OCI-LY3 (cell line): ENCODE results near the gene ZBED1.

Experiments
- H2AFZ ChIP-seq: fragments of 200-600, 300-600 bp; shearing (Covaris generic); 2 replicates; pipeline ENCODE4 v1.6.0; 2014; ENCODE audit warnings: antibody characterized with exemption, low read depth, low read length
- H3K27ac ChIP-seq: fragments of 200-600, 300-600 bp; sonication (generic); 2 replicates; pipeline ENCODE4 v1.5.1; 2014; ENCODE audit warnings: mild to moderate bottlenecking, low read length, moderate library complexity, mixed read lengths
- H3K27me3 ChIP-seq: fragments of 200-600, 300-600 bp; sonication (generic); 2 replicates; pipeline ENCODE4 v1.6.1; 2014; ENCODE audit warnings: low read depth, low read length, mixed read lengths
- H3K36me3 ChIP-seq: fragments of 200-600, 300-600 bp; sonication (generic); replicated peaks from 2 replicates; pipeline ENCODE3; 2014; ENCODE audit warnings: low read depth, low read length, mixed read lengths
- H3K4me1 ChIP-seq: fragments of 300-600, 200-600 bp; sonication (generic); 2 replicates; pipeline ENCODE4 v1.6.1; 2014; ENCODE audit warnings: low read length, mixed read lengths
- H3K4me2 ChIP-seq: fragments of 200-600, 300-600 bp; sonication (generic); 2 replicates; pipeline ENCODE4 v1.6.1; 2014; ENCODE audit warnings: low read length, mixed read lengths
- H3K4me3 ChIP-seq: fragments of 300-600, 200-600 bp; sonication (generic); 2 replicates; pipeline ENCODE4 v1.5.1; 2014; ENCODE audit warnings: antibody characterized with exemption, mild to moderate bottlenecking, low read length, moderate library complexity
- H3K79me2 ChIP-seq: fragments of 300-600, 200-600 bp; shearing (Covaris generic); 2 replicates; pipeline ENCODE4 v1.6.1; 2014; ENCODE audit warnings: mild to moderate bottlenecking, low read length, mixed read lengths
- H3K9ac ChIP-seq: fragments of 300-600, 200-600 bp; shearing (Covaris generic); 2 replicates; pipeline ENCODE4 v1.6.0; 2014; ENCODE audit warnings: mild to moderate bottlenecking, low read length, moderate library complexity
- H3K9me3 ChIP-seq: fragments of 200-600, 300-600 bp; shearing (Covaris generic); 2 replicates; pipeline ENCODE4 v1.6.1; 2014; ENCODE audit warnings: low read length, mixed read lengths; ENCODE audit not compliant: insufficient read depth
- H4K20me1 ChIP-seq: fragments of 200-600, 300-600 bp; sonication (generic); 2 replicates; pipeline ENCODE4 v1.6.1; 2016; ENCODE audit warnings: low read length, mixed read lengths; ENCODE audit not compliant: insufficient read depth
- EZH2phosphoT487 ChIP-seq: fragments of 200-600 bp; shearing (Covaris generic); IDR thresholded peaks from 2 replicates; pipeline ENCODE4 v1.6.1; 2018; ENCODE audit warnings: antibody characterized with exemption, mixed run types, low read depth
- TF ChIP-seq, protein P1 (sequence below): fragments of 200-600, 300-600 bp; sonication (generic); IDR thresholded peaks from 2 replicates; pipeline ENCODE4 v1.5.1; 2014; ENCODE audit warnings: antibody characterized with exemption, low read length, low read depth

Gene ZBED1

DNA sequence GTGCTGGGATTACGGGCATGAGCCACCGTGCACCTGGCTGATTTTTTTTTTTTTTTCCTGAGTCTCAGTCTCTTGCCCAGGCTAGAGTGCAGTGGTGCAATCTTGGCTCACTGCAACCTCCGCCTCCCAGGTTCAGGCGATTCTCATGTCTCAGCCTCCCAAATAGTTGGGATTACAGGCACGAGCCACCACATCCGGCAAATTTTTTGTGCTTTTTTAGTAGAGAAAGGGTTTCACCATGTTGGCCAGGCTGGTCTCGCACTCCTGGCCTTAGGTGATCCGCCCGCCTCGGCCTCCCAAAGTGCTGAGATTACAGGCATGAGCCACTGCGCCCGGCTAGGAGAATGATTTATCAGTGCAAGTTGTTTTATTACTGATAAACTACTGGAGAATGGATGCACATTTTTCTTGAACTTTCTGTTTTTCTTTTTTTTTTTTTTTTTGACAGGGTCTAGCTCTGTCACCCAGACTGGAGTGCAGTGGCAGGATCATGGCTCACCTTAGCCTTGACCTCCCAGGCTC, 39.7 kb upstream of the ZBED1 start:
- no peaks in the 10 kb centered on the region for H4K20me1 ChIP-seq
- H3K79me2 ChIP-seq = no peaks in the 10 kb centered on the region
- H3K9me3 ChIP-seq = 0 out of 2 replicates have a peak, but pooled peaks cover 3% of the 10 kb centered on the region
- peaks cover 14% of the 10 kb centered on the region; the same call in 1 of the 2 replicates for H3K27me3 ChIP-seq
- no peak overlapping the region for H3K4me2 ChIP-seq
- no peak overlapping the region for H3K9ac ChIP-seq
- no peaks in the 10 kb centered on the region for H3K36me3 ChIP-seq
- no peaks in the 10 kb centered on the region for H3K4me1 ChIP-seq
- no peak overlapping the region for H3K27ac ChIP-seq
- H2AFZ ChIP-seq = no peak overlapping the region
- TF ChIP-seq EZH2phosphoT487 = no peak
- TF ChIP-seq, protein P1, sequence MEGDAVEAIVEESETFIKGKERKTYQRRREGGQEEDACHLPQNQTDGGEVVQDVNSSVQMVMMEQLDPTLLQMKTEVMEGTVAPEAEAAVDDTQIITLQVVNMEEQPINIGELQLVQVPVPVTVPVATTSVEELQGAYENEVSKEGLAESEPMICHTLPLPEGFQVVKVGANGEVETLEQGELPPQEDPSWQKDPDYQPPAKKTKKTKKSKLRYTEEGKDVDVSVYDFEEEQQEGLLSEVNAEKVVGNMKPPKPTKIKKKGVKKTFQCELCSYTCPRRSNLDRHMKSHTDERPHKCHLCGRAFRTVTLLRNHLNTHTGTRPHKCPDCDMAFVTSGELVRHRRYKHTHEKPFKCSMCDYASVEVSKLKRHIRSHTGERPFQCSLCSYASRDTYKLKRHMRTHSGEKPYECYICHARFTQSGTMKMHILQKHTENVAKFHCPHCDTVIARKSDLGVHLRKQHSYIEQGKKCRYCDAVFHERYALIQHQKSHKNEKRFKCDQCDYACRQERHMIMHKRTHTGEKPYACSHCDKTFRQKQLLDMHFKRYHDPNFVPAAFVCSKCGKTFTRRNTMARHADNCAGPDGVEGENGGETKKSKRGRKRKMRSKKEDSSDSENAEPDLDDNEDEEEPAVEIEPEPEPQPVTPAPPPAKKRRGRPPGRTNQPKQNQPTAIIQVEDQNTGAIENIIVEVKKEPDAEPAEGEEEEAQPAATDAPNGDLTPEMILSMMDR = no peak
- no peak overlapping the region for H3K4me3 ChIP-seq

DNA sequence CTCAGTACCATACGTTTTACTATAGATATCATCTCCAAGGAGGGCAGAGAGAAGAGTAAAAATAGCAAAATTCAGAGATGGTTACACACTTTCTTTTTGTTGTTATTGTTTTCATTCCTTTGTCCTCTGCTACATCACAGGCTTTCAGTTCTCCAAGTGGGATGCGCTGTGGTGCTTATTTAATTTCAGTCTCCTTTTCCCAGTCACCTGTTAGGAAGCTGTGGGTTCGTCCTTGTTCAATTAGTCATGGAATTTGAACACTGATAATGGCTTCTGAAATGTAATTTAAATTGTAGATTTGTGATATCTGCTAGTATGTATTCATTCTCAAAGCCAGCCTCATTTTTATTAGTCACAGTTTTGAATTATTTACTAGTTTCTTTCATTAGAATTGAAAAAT, 38.8 kb upstream of the ZBED1 start:
- Histone ChIP-seq H3K9ac (no peak overlapping the region), H3K4me3 (no peak overlapping the region), H3K9me3 (0 out of 2 replicates have a peak, but pooled peaks cover 2% of the 10 kb centered on the region), H3K27me3 (peaks cover 14% of the 10 kb centered on the region; the same call in 1 of the 2 replicates), H2AFZ (no peak overlapping the region), H3K4me2 (no peak overlapping the region), H4K20me1 (no peaks in the 10 kb centered on the region), H3K4me1 (no peaks in the 10 kb centered on the region), H3K36me3 (no peaks in the 10 kb centered on the region), H3K79me2 (no peaks in the 10 kb centered on the region), H3K27ac (no peak overlapping the region)
- TF ChIP-seq, protein P1 = no peak
- TF ChIP-seq EZH2phosphoT487 = no peak

DNA sequence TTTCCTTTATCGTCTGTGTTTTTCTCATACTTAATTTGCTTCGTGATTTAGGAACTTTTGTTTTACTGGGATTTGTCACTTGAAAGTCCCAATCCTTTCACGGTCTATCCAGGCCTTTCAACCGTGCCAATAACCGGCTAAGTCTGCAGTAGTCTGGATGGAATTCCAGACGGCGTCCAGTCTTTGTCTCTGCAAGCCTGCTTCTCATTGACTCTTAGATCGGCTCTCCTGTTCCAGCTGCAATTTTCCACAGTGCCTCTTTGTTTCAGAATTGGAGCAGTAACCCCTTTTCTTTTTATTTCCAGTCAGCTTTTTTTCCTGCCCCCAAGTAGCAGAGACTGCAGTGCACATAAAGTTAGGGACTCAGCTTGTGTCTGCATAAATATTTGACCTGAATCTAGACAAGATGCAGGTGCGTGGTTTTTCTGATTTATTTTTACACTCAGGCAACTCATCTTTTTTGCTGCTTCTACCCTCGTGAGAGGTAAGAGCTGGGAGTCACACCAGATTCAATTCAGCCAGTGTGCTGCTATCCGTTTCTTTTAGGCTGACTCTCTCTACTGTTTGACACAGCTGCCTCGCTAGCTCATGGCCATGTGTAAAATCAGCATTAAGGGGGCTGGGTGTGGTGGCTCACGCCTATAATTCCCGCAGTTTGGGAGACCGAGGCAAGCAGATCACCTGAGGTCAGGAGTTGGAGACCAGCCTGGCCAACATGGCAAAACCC, 37.4 kb upstream of the ZBED1 start:
- no peak overlapping the region for H3K4me2 ChIP-seq
- no peak overlapping the region for H2AFZ ChIP-seq
- TF ChIP-seq, protein P1 = no peak
- no peak for TF ChIP-seq EZH2phosphoT487
- no peaks in the 10 kb centered on the region for H3K36me3 ChIP-seq
- peaks cover 14% of the 10 kb centered on the region; the same call in 1 of the 2 replicates for H3K27me3 ChIP-seq
- no peaks in the 10 kb centered on the region for H4K20me1 ChIP-seq
- H3K27ac ChIP-seq = no peak overlapping the region
- H3K4me3 ChIP-seq = no peak overlapping the region
- no peaks in the 10 kb centered on the region for H3K79me2 ChIP-seq
- no peaks in the 10 kb centered on the region for H3K4me1 ChIP-seq
- no peak overlapping the region for H3K9ac ChIP-seq
- H3K9me3 ChIP-seq = no peaks in the 10 kb centered on the region

DNA sequence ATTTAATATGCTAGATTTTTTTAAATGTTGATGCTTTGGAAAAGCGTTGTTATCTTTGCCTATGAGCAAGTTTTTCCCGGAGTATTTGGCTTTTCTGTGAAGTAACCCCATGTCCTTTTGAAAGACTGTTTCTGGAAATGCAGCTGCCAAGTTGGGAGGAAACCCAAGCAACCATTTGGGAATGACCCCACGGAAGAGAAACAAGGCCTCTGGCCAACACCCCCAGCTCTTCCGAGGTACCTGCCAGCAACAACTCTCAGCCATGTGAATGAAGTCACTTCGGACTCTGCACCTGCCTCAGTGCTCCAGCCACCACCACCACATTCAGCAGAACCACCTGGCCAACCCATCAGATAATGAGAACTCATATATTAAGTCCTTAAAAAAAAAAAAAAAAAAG, 36.2 kb upstream of the ZBED1 start:
- Histone ChIP-seq H3K79me2 (no peaks in the 10 kb centered on the region), H3K4me1 (no peaks in the 10 kb centered on the region), H3K4me2 (no peak overlapping the region), H3K27ac (no peak overlapping the region), H3K9ac (no peak overlapping the region), H3K36me3 (no peaks in the 10 kb centered on the region), H3K9me3 (no peaks in the 10 kb centered on the region), H4K20me1 (no peaks in the 10 kb centered on the region), H3K27me3 (peaks cover 14% of the 10 kb centered on the region; the same call in 1 of the 2 replicates), H2AFZ (no peak overlapping the region), H3K4me3 (no peak overlapping the region)
- TF ChIP-seq, protein P1 = no peak
- no peak for TF ChIP-seq EZH2phosphoT487
